Measurements from ENCODE around the gene SMC4. TPM values are rescaled to one million over a fixed set of nuclear protein-coding genes. Genes with fewer than 3 reads are reported as not detected.

The SMC4 gene
- polyA plus RNA-seq, 1 of the 3 experiments (the other 2 are of a cell fraction): 26.1 TPM

GRCh38 chr3:160471892-160472291 lies 72.4 kb downstream of the SMC4 start:
- no peak overlapping the region for H3K27ac ChIP-seq (ENCODE audit: low read depth in 2 of 2, low read length in 1 of 2)
- H3K79me2 ChIP-seq (ENCODE audit: insufficient read depth): no peaks in the 10 kb centered on the region
- no peak overlapping the region for H3K9ac ChIP-seq
- ChIA-PET CTCF (no interaction called here), POLR2A (no interaction called here)
- H3K36me3 ChIP-seq (replicated peaks in 1 of 2; ENCODE audit: control insufficient read depth in 1 of 2, insufficient read depth in 2 of 2, low read length in 1 of 2): no peaks in the 10 kb centered on the region
- no peaks in the 10 kb centered on the region for H3K27me3 ChIP-seq (ENCODE audit: insufficient read depth)
- TF ChIP-seq USF2 (IDR thresholded peaks at IDR 0.05; ENCODE audit: borderline replicate concordance, low read depth, low read length) (no peak), TEAD4 (IDR thresholded peaks at IDR 0.05; ENCODE audit: borderline replicate concordance, insufficient read depth) (no peak), MXI1 (IDR thresholded peaks at IDR 0.05; ENCODE audit: low read depth, low read length) (no peak), YY1 (IDR thresholded peaks at IDR 0.05; ENCODE audit: low read depth) (no peak), EP300 (IDR thresholded peaks at IDR 0.05; ENCODE audit: borderline replicate concordance in 1 of 2, low read depth in 1 of 2, low read length in 1 of 2) (no peak), MEF2A (IDR thresholded peaks at IDR 0.05; ENCODE audit: borderline replicate concordance, low read depth) (no peak), MAX (IDR thresholded peaks at IDR 0.05; ENCODE audit: low read depth) (no peak), GATA2 (CRISPR knock-in tag; IDR thresholded peaks at IDR 0.05) (no peak), FOXJ3 (CRISPR knock-in tag; IDR thresholded peaks at IDR 0.05) (no peak), TAF1 (IDR thresholded peaks at IDR 0.05; ENCODE audit: borderline replicate concordance, low read depth, low read length) (no peak), TCF12 (IDR thresholded peaks at IDR 0.05) (no peak), PBX3 (IDR thresholded peaks at IDR 0.05) (no peak), EZH2phosphoT487 (IDR thresholded peaks at IDR 0.05; ENCODE audit: borderline replicate concordance, low read depth) (no peak)
- TF ChIP-seq, protein P1, sequence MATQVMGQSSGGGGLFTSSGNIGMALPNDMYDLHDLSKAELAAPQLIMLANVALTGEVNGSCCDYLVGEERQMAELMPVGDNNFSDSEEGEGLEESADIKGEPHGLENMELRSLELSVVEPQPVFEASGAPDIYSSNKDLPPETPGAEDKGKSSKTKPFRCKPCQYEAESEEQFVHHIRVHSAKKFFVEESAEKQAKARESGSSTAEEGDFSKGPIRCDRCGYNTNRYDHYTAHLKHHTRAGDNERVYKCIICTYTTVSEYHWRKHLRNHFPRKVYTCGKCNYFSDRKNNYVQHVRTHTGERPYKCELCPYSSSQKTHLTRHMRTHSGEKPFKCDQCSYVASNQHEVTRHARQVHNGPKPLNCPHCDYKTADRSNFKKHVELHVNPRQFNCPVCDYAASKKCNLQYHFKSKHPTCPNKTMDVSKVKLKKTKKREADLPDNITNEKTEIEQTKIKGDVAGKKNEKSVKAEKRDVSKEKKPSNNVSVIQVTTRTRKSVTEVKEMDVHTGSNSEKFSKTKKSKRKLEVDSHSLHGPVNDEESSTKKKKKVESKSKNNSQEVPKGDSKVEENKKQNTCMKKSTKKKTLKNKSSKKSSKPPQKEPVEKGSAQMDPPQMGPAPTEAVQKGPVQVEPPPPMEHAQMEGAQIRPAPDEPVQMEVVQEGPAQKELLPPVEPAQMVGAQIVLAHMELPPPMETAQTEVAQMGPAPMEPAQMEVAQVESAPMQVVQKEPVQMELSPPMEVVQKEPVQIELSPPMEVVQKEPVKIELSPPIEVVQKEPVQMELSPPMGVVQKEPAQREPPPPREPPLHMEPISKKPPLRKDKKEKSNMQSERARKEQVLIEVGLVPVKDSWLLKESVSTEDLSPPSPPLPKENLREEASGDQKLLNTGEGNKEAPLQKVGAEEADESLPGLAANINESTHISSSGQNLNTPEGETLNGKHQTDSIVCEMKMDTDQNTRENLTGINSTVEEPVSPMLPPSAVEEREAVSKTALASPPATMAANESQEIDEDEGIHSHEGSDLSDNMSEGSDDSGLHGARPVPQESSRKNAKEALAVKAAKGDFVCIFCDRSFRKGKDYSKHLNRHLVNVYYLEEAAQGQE (IDR thresholded peaks at IDR 0.05; ENCODE audit: low read depth, low read length): no peak
- H3K4me1 ChIP-seq (ENCODE audit: control insufficient read depth in 1 of 2, insufficient read depth in 2 of 2, low read depth in 1 of 2, low read length in 1 of 2): peaks cover 17 to 22% of the 10 kb centered on the region in 2 experiments
- no peaks in the 10 kb centered on the region for H4K20me1 ChIP-seq (ENCODE audit: insufficient read depth)
- no peak for DNase-seq
- WGBS (ENCODE audit: low lambda C conversion rate): 58% methylated on average over 2 of the region's 2 CpGs
- no peak overlapping the region for H3K4me2 ChIP-seq
- H2AFZ ChIP-seq (ENCODE audit: low read depth): no peak overlapping the region
- no peaks in the 10 kb centered on the region for H3K9me2 ChIP-seq
- H3F3A ChIP-seq (replicated peaks; ENCODE audit: insufficient read depth): peaks cover 39% of the 10 kb centered on the region
- H3K9me3 ChIP-seq: no peaks in the 10 kb centered on the region
- no peak overlapping the region for H3K4me3 ChIP-seq (ENCODE audit: low read depth in 2 of 2, low read length in 1 of 2)

All from SK-N-SH (cell line).